Measurements from ENCODE around the gene SPTLC3. TPM values are rescaled to one million over a fixed set of nuclear protein-coding genes. Genes with fewer than 3 reads are reported as not detected.

The SPTLC3 gene
- total and polyA plus RNA-seq, 4 experiments from 2014 or later, result 0.06 to 0.89 (median 0.33) TPM

GRCh38 chr20:13139459-13140150, 130.8 kb downstream of the SPTLC3 start:
- peaks cover 0 to 4% (median 0%) of the 10 kb centered on the region in 8 donors for H3K9me3 Mint-ChIP-seq
- no peaks in the 10 kb centered on the region for H3K4me1 ChIP-seq (ENCODE audit: insufficient read depth, low read length)
- H3K27me3 Mint-ChIP-seq, result peaks cover 7 to 15% of the 10 kb centered on the region in 2 donors
- no peak for DNase-seq
- intact Hi-C loops (cut with micrococcal nuclease), result no loop called here
- no peak overlapping the region for H3K27ac Mint-ChIP-seq
- H3K9me3 ChIP-seq (ENCODE audit: control insufficient read depth in 1 of 2, low read length in 2 of 2), result no peaks in the 10 kb centered on the region
- H3K36me3 ChIP-seq (ENCODE audit: insufficient read depth, low read length), result no peaks in the 10 kb centered on the region
- H3K36me3 Mint-ChIP-seq, result no peaks in the 10 kb centered on the region
- H3K4me3 Mint-ChIP-seq, result no peak overlapping the region
- ChIA-PET CTCF (ENCODE audit: partially characterized antibody) (no interaction called here), POLR2A (ENCODE audit: partially characterized antibody) (no interaction called here)
- no peak overlapping the region for H3K4me3 ChIP-seq (ENCODE audit: low read length in 2 of 2)
- peaks cover 0 to 8% (median 1%) of the 10 kb centered on the region in 4 donors for H3K4me1 Mint-ChIP-seq
- no peaks in the 10 kb centered on the region for H3K27me3 ChIP-seq (ENCODE audit: insufficient read depth, low read length)
- no peak overlapping the region for H3K27ac ChIP-seq (ENCODE audit: low read depth, low read length)

GRCh38 chr20:13140201-13140600, 131.4 kb downstream of the SPTLC3 start:
- Mint-ChIP-seq H3K4me3 (no peak overlapping the region), H3K9me3 (peaks cover 0 to 4% (median 0%) of the 10 kb centered on the region in 8 donors), H3K4me1 (peaks cover 0 to 8% (median 1%) of the 10 kb centered on the region in 4 donors), H3K27me3 (peaks cover 7 to 17% of the 10 kb centered on the region in 2 donors), H3K27ac (no peak overlapping the region), H3K36me3 (no peaks in the 10 kb centered on the region)
- Histone ChIP-seq H3K4me1 (ENCODE audit: insufficient read depth, low read length) (no peaks in the 10 kb centered on the region), H3K36me3 (ENCODE audit: insufficient read depth, low read length) (no peaks in the 10 kb centered on the region), H3K4me3 (ENCODE audit: low read length in 2 of 2) (no peak overlapping the region), H3K27me3 (ENCODE audit: insufficient read depth, low read length) (no peaks in the 10 kb centered on the region), H3K27ac (ENCODE audit: low read depth, low read length) (no peak overlapping the region), H3K9me3 (ENCODE audit: control insufficient read depth in 1 of 2, low read length in 2 of 2) (no peaks in the 10 kb centered on the region)
- CTCF ChIA-PET (ENCODE audit: partially characterized antibody), result no interaction called here
- POLR2A ChIA-PET (ENCODE audit: partially characterized antibody), result no interaction called here
- no peak for DNase-seq
- intact Hi-C loops (cut with micrococcal nuclease), result no loop called here

- intact Hi-C loops (cut with micrococcal nuclease), result no loop called here
- H3K4me1 Mint-ChIP-seq, result peaks cover 0 to 8% (median 1%) of the 10 kb centered on the region in 4 donors
- Histone ChIP-seq H3K27ac (ENCODE audit: low read depth, low read length) (no peak overlapping the region), H3K27me3 (ENCODE audit: insufficient read depth, low read length) (no peaks in the 10 kb centered on the region), H3K36me3 (ENCODE audit: insufficient read depth, low read length) (no peaks in the 10 kb centered on the region), H3K4me3 (ENCODE audit: low read length in 2 of 2) (no peak overlapping the region), H3K9me3 (ENCODE audit: control insufficient read depth in 1 of 2, low read length in 2 of 2) (no peaks in the 10 kb centered on the region), H3K4me1 (ENCODE audit: insufficient read depth, low read length) (no peaks in the 10 kb centered on the region)
- DNase-seq, result no peak
- no peaks in the 10 kb centered on the region for H3K36me3 Mint-ChIP-seq
- CTCF ChIA-PET (ENCODE audit: partially characterized antibody), result no interaction called here
- H3K27me3 Mint-ChIP-seq, result peaks cover 7 to 18% of the 10 kb centered on the region in 2 donors
- no peak overlapping the region for H3K27ac Mint-ChIP-seq
- H3K9me3 Mint-ChIP-seq, result peaks cover 0 to 4% (median 0%) of the 10 kb centered on the region in 8 donors
- no peak overlapping the region for H3K4me3 Mint-ChIP-seq
- POLR2A ChIA-PET (ENCODE audit: partially characterized antibody), result no interaction called here
Observed at GRCh38 chr20:13140775-13141174, 132.0 kb downstream of the SPTLC3 start.

DNA sequence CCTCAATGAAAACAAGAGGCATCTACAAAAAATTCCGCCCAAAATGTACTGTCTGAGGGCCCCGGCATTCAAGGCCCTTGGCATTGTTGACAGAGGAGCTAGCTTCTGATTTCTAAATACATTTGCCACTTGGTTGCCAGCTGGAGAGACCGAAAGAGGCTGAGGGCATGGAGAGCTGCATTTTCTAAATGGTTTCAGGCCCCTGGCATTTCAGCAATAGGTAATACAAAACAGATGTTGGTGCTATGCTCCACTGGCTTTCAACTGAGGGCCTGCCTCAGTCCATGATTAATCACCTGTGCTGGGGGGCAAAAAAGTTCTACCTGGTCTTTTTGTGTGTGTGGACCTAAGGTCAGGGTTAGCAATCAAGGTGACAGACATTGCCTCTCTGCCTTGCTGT, 132.8 kb downstream of the SPTLC3 start:
- H3K4me1 ChIP-seq (ENCODE audit: insufficient read depth, low read length), result no peaks in the 10 kb centered on the region
- H3K27me3 Mint-ChIP-seq, result peaks cover 7 to 18% of the 10 kb centered on the region in 2 donors
- ChIA-PET POLR2A (ENCODE audit: partially characterized antibody) (no interaction called here), CTCF (ENCODE audit: partially characterized antibody) (no interaction called here)
- H3K27ac ChIP-seq (ENCODE audit: low read depth, low read length), result no peak overlapping the region
- peaks cover 0 to 8% (median 1%) of the 10 kb centered on the region in 4 donors for H3K4me1 Mint-ChIP-seq
- H3K4me3 ChIP-seq (ENCODE audit: low read length in 2 of 2), result no peak overlapping the region
- no peaks in the 10 kb centered on the region for H3K36me3 Mint-ChIP-seq
- no peaks in the 10 kb centered on the region for H3K27me3 ChIP-seq (ENCODE audit: insufficient read depth, low read length)
- no peak overlapping the region for H3K4me3 Mint-ChIP-seq
- H3K9me3 ChIP-seq (ENCODE audit: control insufficient read depth in 1 of 2, low read length in 2 of 2), result no peaks in the 10 kb centered on the region
- H3K27ac Mint-ChIP-seq, result no peak overlapping the region
- intact Hi-C loops (cut with micrococcal nuclease), result no loop called here
- no peak for DNase-seq
- no peaks in the 10 kb centered on the region for H3K36me3 ChIP-seq (ENCODE audit: insufficient read depth, low read length)
- peaks cover 0 to 4% (median 0%) of the 10 kb centered on the region in 8 donors for H3K9me3 Mint-ChIP-seq

DNA sequence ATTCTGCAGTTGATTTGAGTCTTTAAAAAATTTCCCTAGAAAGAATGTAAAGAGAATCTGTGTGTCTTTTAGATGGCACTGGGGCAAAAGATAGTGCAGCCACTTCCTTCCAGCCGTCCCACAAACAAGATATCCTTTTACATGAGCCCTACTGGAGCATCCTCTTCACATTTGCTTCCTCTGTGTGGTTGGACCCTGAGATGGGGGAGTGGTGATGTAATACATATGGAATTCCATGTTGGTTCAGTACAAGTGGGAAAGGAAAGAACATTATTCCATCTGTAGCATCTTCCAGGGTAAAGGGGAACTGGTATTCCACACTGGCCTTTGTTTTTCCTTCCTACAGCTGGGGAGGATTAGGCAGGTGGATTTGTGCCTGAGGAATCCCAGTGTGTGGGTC, 133.4 kb downstream of the SPTLC3 start:
- H3K4me3 Mint-ChIP-seq, result peak overlapping the region in 1 of 8 donors; percentile 31
- DNase-seq, result no peak
- H3K4me1 Mint-ChIP-seq, result peaks cover 0 to 8% (median 1%) of the 10 kb centered on the region in 4 donors
- no peaks in the 10 kb centered on the region for H3K36me3 ChIP-seq (ENCODE audit: insufficient read depth, low read length)
- no peaks in the 10 kb centered on the region for H3K9me3 ChIP-seq (ENCODE audit: control insufficient read depth in 1 of 2, low read length in 2 of 2)
- no peak overlapping the region for H3K27ac ChIP-seq (ENCODE audit: low read depth, low read length)
- peaks cover 9 to 18% of the 10 kb centered on the region in 2 donors for H3K27me3 Mint-ChIP-seq
- H3K4me3 ChIP-seq (ENCODE audit: low read length in 2 of 2), result no peak overlapping the region
- H3K4me1 ChIP-seq (ENCODE audit: insufficient read depth, low read length), result no peaks in the 10 kb centered on the region
- ChIA-PET CTCF (ENCODE audit: partially characterized antibody) (no interaction called here), POLR2A (ENCODE audit: partially characterized antibody) (no interaction called here)
- intact Hi-C loops (cut with micrococcal nuclease), result no loop called here
- H3K27me3 ChIP-seq (ENCODE audit: insufficient read depth, low read length), result no peaks in the 10 kb centered on the region
- H3K36me3 Mint-ChIP-seq, result no peaks in the 10 kb centered on the region
- H3K27ac Mint-ChIP-seq, result no peak overlapping the region
- H3K9me3 Mint-ChIP-seq, result peaks cover 0 to 4% (median 0%) of the 10 kb centered on the region in 8 donors

GRCh38 chr20:13147071-13147963, 138.5 kb downstream of the SPTLC3 start:
- no peak overlapping the region for H3K4me3 ChIP-seq (ENCODE audit: low read length in 2 of 2)
- H3K36me3 Mint-ChIP-seq, result no peaks in the 10 kb centered on the region
- H3K27ac Mint-ChIP-seq, result no peak overlapping the region
- no peaks in the 10 kb centered on the region for H3K9me3 ChIP-seq (ENCODE audit: control insufficient read depth in 1 of 2, low read length in 2 of 2)
- no peak for DNase-seq
- H3K27me3 Mint-ChIP-seq, result peaks cover 15% of the 10 kb centered on the region in 2 donors
- ChIA-PET POLR2A (ENCODE audit: partially characterized antibody) (no interaction called here), CTCF (ENCODE audit: partially characterized antibody) (no interaction called here)
- peaks cover 0 to 2% (median 0%) of the 10 kb centered on the region in 4 donors for H3K4me1 Mint-ChIP-seq
- no peaks in the 10 kb centered on the region for H3K4me1 ChIP-seq (ENCODE audit: insufficient read depth, low read length)
- H3K27ac ChIP-seq (ENCODE audit: low read depth, low read length), result no peak overlapping the region
- H3K4me3 Mint-ChIP-seq, result no peak overlapping the region
- no peaks in the 10 kb centered on the region for H3K36me3 ChIP-seq (ENCODE audit: insufficient read depth, low read length)
- intact Hi-C loops (cut with micrococcal nuclease), result no loop called here
- H3K27me3 ChIP-seq (ENCODE audit: insufficient read depth, low read length), result no peaks in the 10 kb centered on the region
- peaks cover 0 to 4% (median 0%) of the 10 kb centered on the region in 8 donors for H3K9me3 Mint-ChIP-seq

GRCh38 chr20:13147971-13148370, 139.2 kb downstream of the SPTLC3 start:
- H3K4me1 ChIP-seq (ENCODE audit: insufficient read depth, low read length), result no peaks in the 10 kb centered on the region
- no peaks in the 10 kb centered on the region for H3K36me3 ChIP-seq (ENCODE audit: insufficient read depth, low read length)
- peaks cover 0 to 4% (median 0%) of the 10 kb centered on the region in 8 donors for H3K9me3 Mint-ChIP-seq
- intact Hi-C loops (cut with micrococcal nuclease), result no loop called here
- POLR2A ChIA-PET (ENCODE audit: partially characterized antibody), result no interaction called here
- no peak overlapping the region for H3K27ac Mint-ChIP-seq
- H3K27me3 Mint-ChIP-seq, result peaks cover 15 to 17% of the 10 kb centered on the region in 2 donors
- no peak overlapping the region for H3K27ac ChIP-seq (ENCODE audit: low read depth, low read length)
- H3K4me3 ChIP-seq (ENCODE audit: low read length in 2 of 2), result no peak overlapping the region
- no peaks in the 10 kb centered on the region for H3K36me3 Mint-ChIP-seq
- H3K4me3 Mint-ChIP-seq, result no peak overlapping the region
- DNase-seq, result no peak
- CTCF ChIA-PET (ENCODE audit: partially characterized antibody), result no interaction called here
- no peaks in the 10 kb centered on the region for H3K27me3 ChIP-seq (ENCODE audit: insufficient read depth, low read length)
- H3K9me3 ChIP-seq (ENCODE audit: control insufficient read depth in 1 of 2, low read length in 2 of 2), result no peaks in the 10 kb centered on the region
- no peaks in the 10 kb centered on the region for H3K4me1 Mint-ChIP-seq

Measured in CD4-positive, alpha-beta memory T cell (primary cell).